SK-N-SH (cell line): ENCODE measurements around the gene AP2A1. TPM values are rescaled to one million over a fixed set of nuclear protein-coding genes. Genes with fewer than 3 reads are reported as not detected.

ENCODE experiments used
- CTCF ChIA-PET: fragments of 300-600, 350-600 bp; formaldehyde crosslinking; extraction: SDS; loops from one replicate; lab custom pipeline; 2021; lab: Yijun Ruan, JAX
- POLR2A ChIA-PET: fragments of 350-600 bp; sonication (Branson Sonifier 250); formaldehyde crosslinking; extraction: SDS; loops from one replicate; lab custom pipeline; 2020; ENCODE audit warnings: antibody characterized with exemption, inconsistent platforms; lab: Yijun Ruan, JAX
- DNase-seq: peaks from one replicate; pipeline ENCODE4 v3.0.0; 2012
- H2AFZ ChIP-seq: fragments of 200-600 bp; sonication (generic); 2 replicates; pipeline ENCODE4 v1.8.1; 2016; ENCODE audit warnings: antibody characterized with exemption, mild to moderate bottlenecking, low read depth
- H3F3A ChIP-seq: fragments of 200-600 bp; sonication (generic); replicated peaks from 2 replicates; pipeline ENCODE3; 2016; ENCODE audit warnings: antibody characterized with exemption, mild to moderate bottlenecking; ENCODE audit not compliant: insufficient read depth
- H3K27ac ChIP-seq, 2 experiments: fragments of 200-500 bp in 1 of 2; fragments of 200-600 bp in 1 of 2; sonication (Bioruptor generic) in 1 of 2; sonication (generic), shearing (Covaris generic) in 1 of 2; 2 replicates each; pipeline versions ENCODE4 v1.5.1 to v1.6.1; 2014 to 2016; ENCODE audit warnings: low read depth in 2 of 2, inconsistent platforms in 1 of 2, low read length in 1 of 2, mild to moderate bottlenecking in 1 of 2, mixed read lengths in 1 of 2
- H3K27me3 ChIP-seq: fragments of 200-600 bp; sonication (generic), shearing (Covaris generic); 2 replicates; pipeline ENCODE4 v1.6.1; 2016; ENCODE audit warnings: mixed run types; ENCODE audit not compliant: insufficient read depth
- H3K36me3 ChIP-seq, 2 experiments: fragments of 200-500 bp in 1 of 2; fragments of 200-600 bp in 1 of 2; sonication (Bioruptor generic) in 1 of 2; sonication (generic) in 1 of 2; replicated peaks in 1 of 2; 2 replicates each; pipeline versions ENCODE3 to v1.5.1; 2014 to 2016; ENCODE audit warnings: low read length in 1 of 2, mild to moderate bottlenecking in 1 of 2; ENCODE audit not compliant: insufficient read depth in 2 of 2, control insufficient read depth in 1 of 2
- H3K4me1 ChIP-seq, 2 experiments: fragments of 200-500 bp in 1 of 2; fragments of 200-600 bp in 1 of 2; sonication (Bioruptor generic) in 1 of 2; sonication (generic), shearing (Covaris generic) in 1 of 2; 2 replicates each; pipeline versions ENCODE4 v1.5.1 to v1.6.1; 2014 to 2016; ENCODE audit warnings: low read depth in 1 of 2, low read length in 1 of 2, mixed run types in 1 of 2; ENCODE audit not compliant: insufficient read depth in 2 of 2, control insufficient read depth in 1 of 2
- H3K4me2 ChIP-seq: fragments of 200-600 bp; sonication (generic), shearing (Covaris generic); 2 replicates; pipeline ENCODE4 v1.6.1; 2017; ENCODE audit warnings: mixed run types
- H3K4me3 ChIP-seq, 2 experiments: fragments of 200-500 bp in 1 of 2; fragments of 200-600 bp in 1 of 2; sonication (Bioruptor generic) in 1 of 2; sonication (generic), shearing (Covaris generic) in 1 of 2; 2 replicates each; pipeline versions ENCODE4 v1.5.1 to v1.8.1; 2014 to 2016; ENCODE audit warnings: low read depth in 2 of 2, inconsistent platforms in 1 of 2, low read length in 1 of 2, mild to moderate bottlenecking in 1 of 2, mixed read lengths in 1 of 2, moderate library complexity in 1 of 2
- H3K79me2 ChIP-seq: fragments of 200-600 bp; sonication (generic); 2 replicates; pipeline ENCODE4 v1.8.1; 2017; ENCODE audit warnings: mild to moderate bottlenecking; ENCODE audit not compliant: insufficient read depth
- H3K9ac ChIP-seq: fragments of 200-600 bp; sonication (generic); 2 replicates; pipeline ENCODE4 v1.6.1; 2017; ENCODE audit warnings: mixed run types
- H3K9me2 ChIP-seq: fragments of 200-600 bp; sonication (generic); 2 replicates; pipeline ENCODE4 v1.6.1; 2017; ENCODE audit warnings: mixed run types
- H3K9me3 ChIP-seq: fragments of 200-600 bp; sonication (generic); 2 replicates; pipeline ENCODE4 v1.6.1; 2017; ENCODE audit warnings: mixed run types, mild to moderate bottlenecking, moderate library complexity
- H4K20me1 ChIP-seq: fragments of 200-600 bp; sonication (generic); 2 replicates; pipeline ENCODE4 v1.6.1; 2017; ENCODE audit warnings: mild to moderate bottlenecking, mixed run types; ENCODE audit not compliant: insufficient read depth
- CTCF ChIP-seq: fragments of 200-600 bp; sonication (generic); IDR thresholded peaks from 2 replicates; pipeline ENCODE4 v1.6.1; 2017; ENCODE audit warnings: antibody characterized with exemption, mild to moderate bottlenecking, moderate library complexity
- EP300 ChIP-seq, 2 experiments: IDR thresholded peaks; 2 replicates each; pipeline versions ENCODE4 v1.4.0 to v1.6.1; 2012; ENCODE audit warnings: borderline replicate concordance in 1 of 2, low read depth in 1 of 2, low read length in 1 of 2
- FOXJ3 ChIP-seq: sonication (generic); formaldehyde crosslinking; IDR thresholded peaks from 2 replicates; pipeline ENCODE4 v1.5.1; 2020; ENCODE audit warnings: mild to moderate bottlenecking, missing genetic modification reagents
- FOXM1 ChIP-seq: IDR thresholded peaks from 2 replicates; pipeline ENCODE4 v1.4.0; 2012; ENCODE audit warnings: low read depth, mild to moderate bottlenecking
- GABPA ChIP-seq: IDR thresholded peaks from 2 replicates; pipeline ENCODE4 v1.4.0; 2012; ENCODE audit warnings: low read depth, mild to moderate bottlenecking
- JUND ChIP-seq: IDR thresholded peaks from 2 replicates; pipeline ENCODE4 v1.4.0; 2012
- MXI1 ChIP-seq: IDR thresholded peaks from 2 replicates; pipeline ENCODE4 v1.6.1; 2012; ENCODE audit warnings: mild to moderate bottlenecking, low read depth, low read length, improper control_type of control experiment
- RAD21 ChIP-seq: IDR thresholded peaks from 2 replicates; pipeline ENCODE4 v1.6.1; 2012; ENCODE audit warnings: mild to moderate bottlenecking, low read length
- RCOR1 ChIP-seq: fragments of 150-350 bp; IDR thresholded peaks from 2 replicates; pipeline ENCODE4 v1.6.1; 2017; ENCODE audit warnings: antibody characterized with exemption, low read length
- RFX5 ChIP-seq: IDR thresholded peaks from 2 replicates; pipeline ENCODE4 v1.6.1; 2012; ENCODE audit warnings: mild to moderate bottlenecking, improper control_type of control experiment, low read length
- SIN3A ChIP-seq: IDR thresholded peaks from 2 replicates; pipeline ENCODE4 v1.6.1; 2012; ENCODE audit warnings: low read depth, mild to moderate bottlenecking, low read length, moderate library complexity, borderline replicate concordance
- TAF1 ChIP-seq: IDR thresholded peaks from 2 replicates; pipeline ENCODE4 v1.6.1; 2012; ENCODE audit warnings: low read depth, mild to moderate bottlenecking, low read length, moderate library complexity, borderline replicate concordance
- TEAD4 ChIP-seq: IDR thresholded peaks from 2 replicates; pipeline ENCODE4 v1.4.0; 2012; ENCODE audit warnings: mild to moderate bottlenecking, borderline replicate concordance; ENCODE audit not compliant: insufficient read depth
- YY1 ChIP-seq: IDR thresholded peaks from 2 replicates; pipeline ENCODE4 v1.4.0; 2012; ENCODE audit warnings: low read depth, mild to moderate bottlenecking
- ZBTB33 ChIP-seq: IDR thresholded peaks from 2 replicates; pipeline ENCODE4 v1.4.0; 2012; ENCODE audit warnings: low read depth, borderline replicate concordance
- WGBS: methylation state at CpG from one replicate; pipeline ENCODE4 v1.1.6; 2017; ENCODE audit warnings: low lambda C conversion rate; 5-methylcytosine and 5-hydroxymethylcytosine counted together
- polyA plus RNA-seq, 3 experiments: library from polyadenylated mRNA; depleted of rRNA; stranded (reverse); fragments of >200 nt; gene quantifications; 2 replicates each; pipeline ENCODE4 v1.2.3, GENCODE V29; 2012

The AP2A1 gene
- polyA plus RNA-seq, 1 of the 3 experiments (the other 2 are of a cell fraction), result 74.8 TPM

GRCh38 chr19:49761625-49762311, 5.0 kb upstream of the AP2A1 start:
- ChIA-PET POLR2A (no interaction called here), CTCF (interaction anchor here (1.0 to 1.8 kb wide), 3 partner anchors 11 to 89 kb away, joined by 3 read pairs; no protein-coding TSS in a partner anchor)
- peaks cover 9% of the 10 kb centered on the region for H3F3A ChIP-seq

GRCh38 chr19:49763230-49763629, 3.6 kb upstream of the AP2A1 start, which contains the start of gene TSKS:
TSS of gene TSKS (minus strand) at chr19:49763306. CDS start at chr19:49763247, 59 bp downstream.
- Histone ChIP-seq H3K4me1 (peaks cover 14 to 15% of the 10 kb centered on the region in 2 experiments; a peak in 3 of 4 replicates), H3K27me3 (no peaks in the 10 kb centered on the region), H3K4me3 (no peak within 1 kb of the TSS), H3K36me3 (no peaks in the 10 kb centered on the region), H3F3A (peaks cover 4% of the 10 kb centered on the region), H3K4me2 (no peak within 1 kb of the TSS), H3K79me2 (peaks cover 14% of the 10 kb centered on the region), H3K9me2 (no peaks in the 10 kb centered on the region), H3K9ac (no peak within 1 kb of the TSS), H4K20me1 (0 out of 2 replicates have a peak, but pooled peaks cover 5% of the 10 kb centered on the region), H3K27ac (no peak within 1 kb of the TSS), H3K9me3 (no peaks in the 10 kb centered on the region), H2AFZ (no peak within 1 kb of the TSS)
- TF ChIP-seq FOXM1 (no peak), TEAD4 (no peak), RFX5 (no peak), JUND (no peak), CTCF (no peak), YY1 (no peak), ZBTB33 (no peak), GABPA (no peak), MXI1 (no peak), FOXJ3 (CRISPR knock-in tag) (no peak), TAF1 (no peak), RCOR1 (no peak), SIN3A (no peak), EP300 (IDR thresholded peaks at IDR 0.05; ENCODE audit: borderline replicate concordance in 1 of 2, low read depth in 1 of 2, low read length in 1 of 2) (no peak)
- ChIA-PET POLR2A (no interaction called here), CTCF (interaction anchor here (1.0 to 1.1 kb wide), 2 partner anchors 11 to 91 kb away, joined by 3 read pairs; no protein-coding TSS in a partner anchor)
- no peak for DNase-seq
- WGBS, result 81% methylated on average over 4 of the region's 6 CpGs

More at GRCh38 chr19:49761625-49762311, 5.0 kb upstream of the AP2A1 start:
- Histone ChIP-seq H2AFZ (peak overlapping the region; percentile 30; the same call in 1 of the 2 replicates), H3K9me2 (no peaks in the 10 kb centered on the region), H3K9me3 (no peaks in the 10 kb centered on the region), H3K4me3 (no peak overlapping the region), H3K9ac (no peak overlapping the region), H3K4me2 (no peak overlapping the region), H3K4me1 (peaks cover 6 to 17% of the 10 kb centered on the region in 2 experiments; a peak in 3 of 4 replicates), H4K20me1 (no peaks in the 10 kb centered on the region), H3K36me3 (no peaks in the 10 kb centered on the region), H3K27ac (no peak overlapping the region), H3K79me2 (no peaks in the 10 kb centered on the region), H3K27me3 (no peaks in the 10 kb centered on the region)
- DNase-seq, result no peak
- whole genome bisulfite sequencing, result 78% methylated on average over 10 of the region's 16 CpGs
- no peak for TF ChIP-seq TEAD4
- TF ChIP-seq RAD21, result peak; percentile 28; the same call in 1 of the 2 replicates
- TF ChIP-seq, all 33 proteins: peak for 1
